ENCODE measurements around the gene SLC29A1.

GRCh38 chr6:44211284-44211683, 12.1 kb upstream of the SLC29A1 start:
- TF ChIP-seq CTCF (conservative IDR thresholded peaks at IDR 0.05; ENCODE audit: low read depth, low read length) (no peak), EZH2 (IDR thresholded peaks at IDR 0.05; ENCODE audit: borderline replicate concordance, low read depth, low read length, poor library complexity, severe bottlenecking) (no peak)

Data from A673 (cell line).